Skeletal muscle tissue (tissue), 4 donors: Measurements from ENCODE around the gene ATN1. TPM values are rescaled to one million over a fixed set of nuclear protein-coding genes. Genes with fewer than 3 reads are reported as not detected.
"Not testable (repeated sequence)": the region's sequence is repeated elsewhere in the genome, so short reads cannot be mapped to it uniquely, and the experiment has no call there.

Source experiments
- H3K27ac ChIP-seq: one replicate; pipeline ENCODE4 v1.7.0; 2013; ENCODE audit warnings: mild to moderate bottlenecking, low read depth, low read length, inconsistent platforms
- H3K27me3 ChIP-seq, 3 donors: one replicate each; pipeline ENCODE4 v1.7.0; 2013; ENCODE audit warnings: low read length in 3 of 3; ENCODE audit not compliant: control insufficient read depth in 3 of 3, insufficient read depth in 3 of 3
- H3K36me3 ChIP-seq, 3 donors: one replicate each; pipeline ENCODE4 v1.7.0; 2013; ENCODE audit warnings: low read length in 3 of 3; ENCODE audit not compliant: control insufficient read depth in 3 of 3, insufficient read depth in 3 of 3
- H3K4me1 ChIP-seq, 3 donors: one replicate each; pipeline ENCODE4 v1.7.0; 2013; ENCODE audit warnings: low read length in 3 of 3, mild to moderate bottlenecking in 3 of 3; ENCODE audit not compliant: control insufficient read depth in 3 of 3, insufficient read depth in 3 of 3
- H3K4me3 ChIP-seq, 3 donors: one replicate each; pipeline ENCODE4 v1.7.0; 2013; ENCODE audit warnings: low read length in 3 of 3
- H3K9ac ChIP-seq, 3 donors: one replicate each; pipeline ENCODE4 v1.7.0; 2013; ENCODE audit warnings: low read length in 3 of 3, mild to moderate bottlenecking in 3 of 3, moderate library complexity in 2 of 3, low read depth in 1 of 3
- H3K9me3 ChIP-seq, 3 donors: one replicate each; pipeline ENCODE4 v1.7.0; 2013; ENCODE audit warnings: low read length in 3 of 3; ENCODE audit not compliant: control insufficient read depth in 3 of 3
- total RNA-seq: library from RNA; depleted of rRNA; stranded (reverse); fragments of >200 nt; gene quantifications from one replicate; pipeline ENCODE4 v1.2.3, GENCODE V29; 2014
- donor health status: Osteomylitis.

The ATN1 gene
- total RNA-seq, 1 donor from 2014 or later: 7.3 TPM

GRCh38 chr12:6903722-6904121 lies 24.0 kb upstream of the ATN1 start:
- no peak overlapping the region for H3K4me3 ChIP-seq
- H3K27ac ChIP-seq: no peak overlapping the region

DNA sequence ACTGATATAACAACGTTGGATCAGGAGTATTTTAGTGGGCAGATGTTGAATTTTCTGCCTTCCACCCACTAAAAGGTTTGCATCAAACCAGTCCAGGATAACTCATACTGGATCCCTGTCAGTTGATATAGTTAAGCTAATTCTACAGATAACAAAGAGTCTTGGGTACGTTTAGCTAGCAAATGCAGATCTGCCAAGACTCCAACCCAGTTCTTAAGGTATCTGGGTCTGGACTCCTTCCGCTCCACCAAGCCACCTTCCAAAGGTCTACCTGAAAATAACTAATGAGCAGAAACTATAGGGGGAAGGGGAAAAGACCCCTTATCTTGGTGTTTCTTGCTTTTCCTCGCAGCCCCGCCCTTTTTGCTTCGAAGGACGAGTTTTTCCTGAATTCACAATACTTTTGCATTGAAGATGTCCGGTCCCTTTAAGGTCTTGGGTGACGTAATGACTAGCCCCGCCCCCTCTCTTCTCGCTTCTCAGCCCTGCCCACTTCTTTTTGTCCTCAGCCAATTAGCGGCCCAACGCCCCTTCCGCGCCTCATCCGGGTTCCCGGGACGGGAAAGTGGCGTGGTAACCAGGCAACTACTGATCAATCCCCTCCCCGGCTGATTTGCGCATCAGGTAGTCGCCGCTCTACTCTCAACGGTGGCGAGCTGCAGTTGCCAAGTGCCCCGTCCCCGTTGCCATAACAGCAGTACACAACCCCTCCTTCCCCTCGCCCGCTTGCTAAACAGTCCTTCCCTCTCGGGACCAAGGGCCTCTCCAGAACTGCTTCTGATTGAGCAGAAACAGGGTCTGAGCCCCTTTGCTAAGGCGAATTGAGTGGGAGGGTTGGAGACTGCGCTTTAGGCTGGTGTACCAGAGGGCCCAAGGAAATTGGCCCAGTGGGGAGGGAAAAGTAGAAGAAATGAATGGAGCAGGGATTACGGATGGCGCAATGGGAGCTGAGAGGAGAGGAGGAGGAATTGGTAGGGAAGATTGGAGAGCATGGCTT lies 23.2 kb upstream of the ATN1 start, which contains the start of gene LRRC23:
Gene LRRC23, plus strand, starts transcription at position 543 of the 997 bp plus-strand sequence. CDS start 812 bp downstream, outside the sequence.
- no peaks in the 10 kb centered on the region for H3K27me3 ChIP-seq
- peak within 1 kb of the TSS; percentile 95 to 98 (median 98) for H3K4me3 ChIP-seq
- peak within 1 kb of the TSS; percentile 88 to 91 (median 90) for H3K9ac ChIP-seq
- peaks cover 0 to 16% (median 8%) of the 10 kb centered on the region in 3 donors for H3K36me3 ChIP-seq
- H3K9me3 ChIP-seq: no peaks in the 10 kb centered on the region
- peaks cover 11 to 18% (median 12%) of the 10 kb centered on the region in 3 donors for H3K4me1 ChIP-seq
- peak within 1 kb of the TSS; percentile 87 for H3K27ac ChIP-seq

More at GRCh38 chr12:6903722-6904121, 24.0 kb upstream of the ATN1 start:
- H3K27me3 ChIP-seq: no peaks in the 10 kb centered on the region
- H3K4me1 ChIP-seq: peaks cover 11 to 18% (median 12%) of the 10 kb centered on the region in 3 donors
- H3K36me3 ChIP-seq: peaks cover 0 to 16% (median 8%) of the 10 kb centered on the region in 3 donors
- H3K9me3 ChIP-seq: no peaks in the 10 kb centered on the region
- no peak overlapping the region for H3K9ac ChIP-seq

- Histone ChIP-seq H3K36me3 (peaks cover 0 to 16% (median 8%) of the 10 kb centered on the region in 3 donors), H3K9me3 (no peaks in the 10 kb centered on the region), H3K4me1 (peaks cover 11 to 18% (median 12%) of the 10 kb centered on the region in 3 donors), H3K27ac (peak overlapping the region; percentile 87), H3K4me3 (peak overlapping the region; percentile 95 to 98 (median 98)), H3K9ac (peak overlapping the region; percentile 88 to 91 (median 90)), H3K27me3 (no peaks in the 10 kb centered on the region)
These were observed 22.2 kb upstream of the ATN1 start for GRCh38 chr12:6905414-6906040.

- H3K27me3 ChIP-seq: peaks cover 2 to 13% (median 3%) of the 10 kb centered on the region in 3 donors
These were observed 19.6 kb upstream of the ATN1 start for GRCh38 chr12:6908141-6908540.

DNA sequence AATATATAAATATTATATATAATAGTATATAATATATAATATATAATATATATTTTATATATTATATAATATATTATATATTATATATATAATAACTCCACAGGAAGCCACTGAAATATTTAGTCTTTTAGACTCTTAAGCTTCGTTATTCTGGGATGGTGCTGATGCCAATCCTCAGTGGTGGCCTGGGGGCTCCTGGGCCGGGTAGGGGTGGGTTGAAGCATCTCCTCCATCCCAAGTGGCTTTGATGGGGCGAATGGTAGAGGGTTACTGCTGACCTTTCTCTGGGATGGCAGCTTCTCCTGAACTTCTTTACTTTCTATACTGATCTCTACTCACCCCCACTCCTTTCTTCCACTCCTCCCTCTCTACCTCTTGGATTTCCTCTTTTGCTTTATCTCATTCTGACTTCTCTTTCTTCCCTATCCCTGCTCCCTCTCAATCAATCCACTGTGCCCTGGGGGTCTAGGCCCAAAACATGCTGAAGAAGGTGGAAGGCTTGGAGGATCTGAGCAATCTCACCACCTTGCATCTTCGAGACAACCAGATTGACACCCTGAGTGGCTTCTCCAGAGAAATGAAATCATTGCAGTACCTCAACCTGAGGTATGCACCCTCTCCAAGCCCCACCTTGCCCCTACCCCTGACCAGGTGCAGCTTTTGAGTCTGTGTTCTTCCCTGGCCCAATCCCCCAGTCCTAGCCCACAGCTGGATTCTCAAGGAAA lies 18.2 kb upstream of the ATN1 start:
- Histone ChIP-seq H3K27ac (no peak overlapping the region), H3K4me1 (peaks cover 7 to 16% (median 12%) of the 10 kb centered on the region in 3 donors), H3K36me3 (peaks cover 0 to 16% (median 8%) of the 10 kb centered on the region in 3 donors), H3K27me3 (peaks cover 8 to 19% (median 10%) of the 10 kb centered on the region in 3 donors), H3K9ac (no peak overlapping the region), H3K4me3 (no peak overlapping the region), H3K9me3 (no peaks in the 10 kb centered on the region)

More at GRCh38 chr12:6908141-6908540, 19.6 kb upstream of the ATN1 start:
- H3K9ac ChIP-seq, H3K4me3 ChIP-seq, H3K27ac ChIP-seq, H3K9me3 ChIP-seq: not testable (repeated sequence)
- H3K36me3 ChIP-seq: peaks cover 0 to 16% (median 8%) of the 10 kb centered on the region in 3 donors
- peaks cover 11 to 18% (median 12%) of the 10 kb centered on the region in 3 donors for H3K4me1 ChIP-seq

- Histone ChIP-seq H3K9me3 (no peaks in the 10 kb centered on the region), H3K4me3 (no peak overlapping the region), H3K36me3 (peaks cover 0 to 3% (median 1%) of the 10 kb centered on the region in 3 donors), H3K27ac (no peak overlapping the region), H3K27me3 (peaks cover 12 to 27% (median 23%) of the 10 kb centered on the region in 3 donors), H3K4me1 (peaks cover 9 to 14% (median 13%) of the 10 kb centered on the region in 3 donors), H3K9ac (no peak overlapping the region)
These were observed 15.4 kb upstream of the ATN1 start for GRCh38 chr12:6912164-6912935.

DNA sequence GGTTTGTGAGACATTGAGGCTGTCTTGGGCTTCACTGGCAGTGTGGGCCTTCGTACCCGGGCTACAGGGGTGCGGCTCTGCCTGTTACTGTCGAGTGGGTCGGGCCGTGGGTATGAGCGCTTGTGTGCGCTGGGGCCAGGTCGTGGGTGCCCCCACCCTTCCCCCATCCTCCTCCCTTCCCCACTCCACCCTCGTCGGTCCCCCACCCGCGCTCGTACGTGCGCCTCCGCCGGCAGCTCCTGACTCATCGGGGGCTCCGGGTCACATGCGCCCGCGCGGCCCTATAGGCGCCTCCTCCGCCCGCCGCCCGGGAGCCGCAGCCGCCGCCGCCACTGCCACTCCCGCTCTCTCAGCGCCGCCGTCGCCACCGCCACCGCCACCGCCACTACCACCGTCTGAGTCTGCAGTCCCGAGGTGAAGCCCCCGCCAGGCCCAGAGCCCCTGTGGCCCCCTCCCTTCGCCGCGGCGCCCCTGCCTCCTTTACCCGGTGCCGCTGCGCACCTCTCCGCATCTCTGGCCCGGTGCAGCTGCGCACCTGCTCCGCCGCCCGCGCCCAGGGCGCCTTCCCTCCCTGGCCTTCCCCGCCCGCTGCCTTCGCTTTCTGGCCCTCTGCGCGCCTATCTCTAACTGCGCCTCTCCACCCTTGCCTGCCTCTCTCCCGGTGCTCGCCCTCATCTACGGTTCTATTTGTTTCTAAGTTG lies 13.4 kb upstream of the ATN1 start, which contains the start of gene ENO2:
Gene ENO2, plus strand, starts transcription at position 335 of the 701 bp plus-strand sequence. CDS start 1,253 bp downstream, outside the sequence.
- H3K9me3 ChIP-seq: no peaks in the 10 kb centered on the region
- H3K36me3 ChIP-seq: peaks cover 0 to 2% (median 0%) of the 10 kb centered on the region in 3 donors
- H3K4me1 ChIP-seq: peaks cover 9 to 14% (median 13%) of the 10 kb centered on the region in 3 donors
- H3K27me3 ChIP-seq: peaks cover 12 to 27% (median 23%) of the 10 kb centered on the region in 3 donors
- peak within 1 kb of the TSS; percentile 70 to 73 (median 71) for H3K4me3 ChIP-seq
- peak within 1 kb of the TSS; percentile 5 to 76 (median 64) for H3K9ac ChIP-seq
- peak within 1 kb of the TSS; percentile 64 for H3K27ac ChIP-seq

DNA sequence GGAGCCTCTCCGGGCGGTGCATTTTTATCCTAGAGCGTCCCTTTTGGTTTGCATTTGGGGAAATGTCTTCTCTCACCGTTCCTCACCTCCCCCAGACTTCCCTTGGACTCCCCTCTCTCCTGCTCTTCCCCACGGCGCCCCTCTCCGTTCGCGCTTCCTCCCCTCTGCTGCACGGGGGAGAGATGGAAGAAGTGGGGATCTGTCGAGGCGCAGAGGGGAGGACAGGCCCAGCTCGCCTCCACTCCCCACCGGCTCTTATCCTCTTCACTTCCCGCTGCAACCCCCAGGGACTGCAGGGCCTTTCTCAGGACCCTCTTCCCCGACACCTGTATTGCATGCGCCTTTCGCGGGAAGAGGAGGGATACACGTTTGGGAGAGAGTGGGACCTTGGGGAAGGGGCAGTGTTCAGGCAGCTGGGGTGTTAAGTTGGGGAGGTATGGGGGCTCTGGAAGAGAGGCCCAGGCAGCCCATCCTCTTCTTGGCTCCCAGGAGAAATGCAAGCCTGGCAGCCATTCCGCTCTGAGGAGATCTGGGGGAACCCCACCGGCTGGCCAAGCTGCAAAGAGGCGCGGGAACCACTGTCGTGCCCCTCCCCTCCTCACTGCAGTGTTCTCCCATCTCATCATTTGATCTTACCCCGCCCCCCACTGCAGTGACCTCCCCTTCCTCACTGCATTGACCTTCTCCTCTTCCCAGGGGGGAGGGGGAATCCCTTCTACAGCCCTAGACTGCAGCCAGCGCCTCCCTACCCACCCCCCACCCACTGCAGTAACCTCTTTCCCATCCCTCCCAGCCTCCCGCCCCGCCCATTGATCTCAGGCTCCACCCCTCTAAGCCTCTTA lies 12.6 kb upstream of the ATN1 start:
- H3K4me1 ChIP-seq: peaks cover 9 to 14% (median 13%) of the 10 kb centered on the region in 3 donors
- no peaks in the 10 kb centered on the region for H3K9me3 ChIP-seq
- H3K27me3 ChIP-seq: peaks cover 12 to 27% (median 23%) of the 10 kb centered on the region in 3 donors
- H3K9ac ChIP-seq: peak overlapping the region; percentile 5 to 76 (median 64)
- peak overlapping the region; percentile 64 for H3K27ac ChIP-seq
- peak overlapping the region; percentile 70 to 73 (median 71) for H3K4me3 ChIP-seq
- H3K36me3 ChIP-seq: peaks cover 0 to 4% (median 2%) of the 10 kb centered on the region in 3 donors
